SU-DHL-6 (cell line): ENCODE data around the gene TENT5A.

Source experiments
- H2AFZ ChIP-seq: fragments of 200-600 bp; sonication (generic); 2 replicates; pipeline ENCODE4 v1.6.1; 2014; ENCODE audit warnings: low read depth, mild to moderate bottlenecking, moderate library complexity, mixed read lengths, antibody characterized with exemption, low read length; ENCODE audit not compliant: severe bottlenecking
- H3F3A ChIP-seq: fragments of 200-600 bp; shearing (Covaris generic); 2 replicates; pipeline ENCODE4 v1.6.0; 2016; ENCODE audit warnings: antibody characterized with exemption, mild to moderate bottlenecking; ENCODE audit not compliant: insufficient read depth
- H3K27ac ChIP-seq: fragments of 200-600 bp; sonication (generic); 2 replicates; pipeline ENCODE4 v1.5.1; 2016; ENCODE audit warnings: low read depth, mild to moderate bottlenecking, low read length, moderate library complexity, mixed read lengths
- H3K27me3 ChIP-seq: fragments of 200-600 bp; sonication (generic), shearing (Covaris generic); 2 replicates; pipeline ENCODE4 v1.6.0; 2014; ENCODE audit warnings: mild to moderate bottlenecking, low read length
- H3K36me3 ChIP-seq: fragments of 200-600 bp; sonication (generic); 2 replicates; pipeline ENCODE4 v1.6.1; 2014; ENCODE audit warnings: mild to moderate bottlenecking, low read length, mixed read lengths
- H3K4me2 ChIP-seq: fragments of 300-600, 200-600 bp; shearing (Covaris generic), sonication (generic); 2 replicates; pipeline ENCODE4 v1.6.0; 2014; ENCODE audit warnings: low read length, low read depth, mild to moderate bottlenecking; ENCODE audit not compliant: poor library complexity, severe bottlenecking
- H3K4me3 ChIP-seq: fragments of 200-600 bp; sonication (generic); 2 replicates; pipeline ENCODE4 v1.5.1; 2014; ENCODE audit warnings: antibody characterized with exemption, low read length, mild to moderate bottlenecking, mixed read lengths; ENCODE audit not compliant: insufficient read depth, poor library complexity, severe bottlenecking
- H3K79me2 ChIP-seq: fragments of 200-600 bp; sonication (generic); 2 replicates; pipeline ENCODE4 v1.6.1; 2014; ENCODE audit warnings: mild to moderate bottlenecking, low read length, moderate library complexity; ENCODE audit not compliant: insufficient read depth
- H3K9ac ChIP-seq: fragments of 200-600 bp; sonication (generic); 2 replicates; pipeline ENCODE4 v1.7.0; 2014; ENCODE audit warnings: mild to moderate bottlenecking, low read length
- H3K9me2 ChIP-seq: fragments of 200-600 bp; sonication (generic); replicated peaks from 2 replicates; pipeline ENCODE4 v1.6.1; 2014; ENCODE audit warnings: low read length; ENCODE audit not compliant: insufficient read depth
- H3K9me3 ChIP-seq: fragments of 200-600 bp; sonication (generic); 2 replicates; pipeline ENCODE4 v1.6.1; 2014; ENCODE audit warnings: low read length, mixed read lengths; ENCODE audit not compliant: insufficient read depth
- H4K20me1 ChIP-seq: fragments of 200-600 bp; sonication (generic); 2 replicates; pipeline ENCODE4 v1.6.1; 2014; ENCODE audit warnings: low read depth, mild to moderate bottlenecking, antibody characterized with exemption, low read length, moderate library complexity, mixed read lengths
- EZH2phosphoT487 ChIP-seq: fragments of 200-600 bp; sonication (generic), shearing (Covaris generic); conservative IDR thresholded peaks from 2 replicates; pipeline ENCODE4 v1.6.1; 2018; ENCODE audit warnings: mild to moderate bottlenecking, antibody characterized with exemption, low read length, moderate library complexity, mixed read lengths
- TF ChIP-seq, protein P1 (sequence below): fragments of 200-600 bp; sonication (generic); IDR thresholded peaks from one replicate; pipeline ENCODE4 v1.5.1; 2017; ENCODE audit warnings: antibody characterized with exemption, mild to moderate bottlenecking, low read length, moderate library complexity; ENCODE audit not compliant: insufficient read depth, poor library complexity, severe bottlenecking

Gene TENT5A

DNA sequence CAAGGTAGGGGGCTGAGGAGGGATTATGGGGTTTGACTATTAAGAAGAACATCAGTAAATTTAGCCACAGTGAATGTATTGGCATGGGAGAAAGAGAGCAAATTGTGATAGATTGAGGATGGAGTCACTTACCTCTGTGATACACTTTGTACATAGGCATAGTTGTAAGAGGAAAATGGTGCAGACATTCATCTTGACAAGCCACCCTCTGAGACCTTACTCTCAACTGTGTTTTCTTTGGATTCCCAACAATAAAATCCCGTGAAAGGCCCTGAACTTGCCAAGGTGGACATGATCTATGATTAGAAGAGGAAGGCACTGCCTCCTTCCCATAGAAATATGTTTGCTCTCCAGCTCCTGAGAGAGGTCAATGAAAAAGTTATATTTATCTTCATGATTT lies 18.6 kb upstream of the TENT5A start:
- Histone ChIP-seq H3K79me2 (no peaks in the 10 kb centered on the region), H2AFZ (no peak overlapping the region), H3K9me2 (no peaks in the 10 kb centered on the region; the same call in 1 of the 2 replicates), H3K27ac (no peak overlapping the region), H3F3A (no peaks in the 10 kb centered on the region), H3K9ac (no peak overlapping the region), H3K9me3 (no peaks in the 10 kb centered on the region), H3K4me2 (no peak overlapping the region), H4K20me1 (no peaks in the 10 kb centered on the region), H3K27me3 (no peaks in the 10 kb centered on the region), H3K4me3 (no peak overlapping the region), H3K36me3 (no peaks in the 10 kb centered on the region)
- TF ChIP-seq, protein P1, sequence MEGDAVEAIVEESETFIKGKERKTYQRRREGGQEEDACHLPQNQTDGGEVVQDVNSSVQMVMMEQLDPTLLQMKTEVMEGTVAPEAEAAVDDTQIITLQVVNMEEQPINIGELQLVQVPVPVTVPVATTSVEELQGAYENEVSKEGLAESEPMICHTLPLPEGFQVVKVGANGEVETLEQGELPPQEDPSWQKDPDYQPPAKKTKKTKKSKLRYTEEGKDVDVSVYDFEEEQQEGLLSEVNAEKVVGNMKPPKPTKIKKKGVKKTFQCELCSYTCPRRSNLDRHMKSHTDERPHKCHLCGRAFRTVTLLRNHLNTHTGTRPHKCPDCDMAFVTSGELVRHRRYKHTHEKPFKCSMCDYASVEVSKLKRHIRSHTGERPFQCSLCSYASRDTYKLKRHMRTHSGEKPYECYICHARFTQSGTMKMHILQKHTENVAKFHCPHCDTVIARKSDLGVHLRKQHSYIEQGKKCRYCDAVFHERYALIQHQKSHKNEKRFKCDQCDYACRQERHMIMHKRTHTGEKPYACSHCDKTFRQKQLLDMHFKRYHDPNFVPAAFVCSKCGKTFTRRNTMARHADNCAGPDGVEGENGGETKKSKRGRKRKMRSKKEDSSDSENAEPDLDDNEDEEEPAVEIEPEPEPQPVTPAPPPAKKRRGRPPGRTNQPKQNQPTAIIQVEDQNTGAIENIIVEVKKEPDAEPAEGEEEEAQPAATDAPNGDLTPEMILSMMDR = no peak

DNA sequence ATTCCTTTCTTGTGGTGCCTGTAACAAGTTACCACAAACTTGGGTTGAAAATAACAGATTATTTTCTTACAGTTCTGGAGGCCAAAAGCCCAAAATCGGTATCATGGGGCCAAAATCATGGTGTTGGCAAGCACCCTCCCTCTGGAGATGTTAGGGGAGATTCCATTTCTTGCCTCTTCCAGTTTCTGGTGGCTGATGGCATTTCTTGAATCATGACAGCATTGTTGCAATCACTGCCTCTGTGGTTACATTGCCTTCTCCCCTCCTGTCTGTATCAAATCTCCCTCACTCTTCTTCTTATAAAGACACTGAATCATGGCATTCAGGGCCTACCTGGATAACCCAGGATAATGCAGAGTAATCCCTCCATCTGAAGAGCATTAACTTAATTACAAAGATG lies 17.9 kb upstream of the TENT5A start:
- no peak overlapping the region for H3K9ac ChIP-seq
- H2AFZ ChIP-seq = no peak overlapping the region
- H3K36me3 ChIP-seq = no peaks in the 10 kb centered on the region
- H3K4me3 ChIP-seq = no peak overlapping the region
- no peaks in the 10 kb centered on the region; the same call in 1 of the 2 replicates for H3K9me2 ChIP-seq
- H3K27ac ChIP-seq = no peak overlapping the region
- no peaks in the 10 kb centered on the region for H3K9me3 ChIP-seq
- H3K79me2 ChIP-seq = no peaks in the 10 kb centered on the region
- TF ChIP-seq EZH2phosphoT487 = no peak
- TF ChIP-seq, protein P1 = no peak
- no peak overlapping the region for H3K4me2 ChIP-seq
- H3F3A ChIP-seq = no peaks in the 10 kb centered on the region
- no peaks in the 10 kb centered on the region for H3K27me3 ChIP-seq
- H4K20me1 ChIP-seq = no peaks in the 10 kb centered on the region

DNA sequence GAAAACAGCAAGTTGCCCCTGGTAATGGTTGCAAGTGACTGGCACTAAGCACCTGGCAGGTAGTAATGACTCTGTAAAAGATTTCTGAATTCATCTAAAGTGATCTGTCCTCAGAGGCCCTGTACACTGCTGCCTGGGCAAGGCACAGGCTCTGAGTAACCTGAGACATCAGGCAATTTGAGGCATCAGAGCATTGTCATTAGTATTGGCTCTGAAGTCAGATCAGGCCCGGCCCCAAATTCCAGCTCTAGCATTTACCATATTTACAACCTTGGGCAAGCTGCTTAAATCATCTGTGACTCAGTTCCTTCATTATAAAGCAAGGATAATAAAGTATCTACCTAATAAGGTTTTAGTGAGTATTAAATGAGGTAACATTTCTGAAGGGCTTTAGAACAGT lies 17.3 kb upstream of the TENT5A start:
- H3K27me3 ChIP-seq = no peaks in the 10 kb centered on the region
- no peak overlapping the region for H3K4me3 ChIP-seq
- H3K9me3 ChIP-seq = no peaks in the 10 kb centered on the region
- H3K9me2 ChIP-seq = no peaks in the 10 kb centered on the region; the same call in 1 of the 2 replicates
- no peak overlapping the region for H3K4me2 ChIP-seq
- H3K9ac ChIP-seq = no peak overlapping the region
- no peaks in the 10 kb centered on the region for H4K20me1 ChIP-seq
- H3K36me3 ChIP-seq = no peaks in the 10 kb centered on the region
- H3K79me2 ChIP-seq = no peaks in the 10 kb centered on the region
- TF ChIP-seq, protein P1 = no peak
- TF ChIP-seq EZH2phosphoT487 = no peak
- H3K27ac ChIP-seq = no peak overlapping the region
- no peaks in the 10 kb centered on the region for H3F3A ChIP-seq
- H2AFZ ChIP-seq = no peak overlapping the region
